H1 (cell line): ENCODE results near the gene TRAPPC6A. TPM values are rescaled to one million over a fixed set of nuclear protein-coding genes. Genes with fewer than 3 reads are reported as not detected.

Experiments used
- CTCF ChIA-PET: fragments of 300-600 bp; sonication (Branson Sonifier 250); formaldehyde crosslinking; loops from one replicate; lab custom pipeline; 2021; ENCODE audit not compliant: partially characterized antibody; lab: Charles Lee
- POLR2A ChIA-PET: fragments of 300-600 bp; sonication (Branson Sonifier 250); formaldehyde crosslinking; loops from one replicate; lab custom pipeline; 2021; ENCODE audit warnings: inconsistent platforms; ENCODE audit not compliant: partially characterized antibody; lab: Charles Lee
- DNase-seq, 2 experiments: peaks; one replicate each; pipeline versions ENCODE4 v3.0.0 to v3.0.0-alpha.2; 2010 to 2022; ENCODE audit warnings: low spot score in 2 of 2, low read depth in 1 of 2, mixed read lengths in 1 of 2
- FAIRE-seq: peaks from 2 replicates; lab custom pipeline; 2011; peaks lifted over from hg19 to GRCh38; lab: Jason Lieb, UNC
- H2AFZ ChIP-seq: 2 replicates; pipeline ENCODE4 v1.8.1; 2012; ENCODE audit warnings: low read length, inconsistent platforms
- H2AK5ac ChIP-seq: 2 replicates; pipeline ENCODE4 v1.6.1; 2013; ENCODE audit warnings: low read depth, low read length
- H2BK120ac ChIP-seq: replicated peaks from 2 replicates; pipeline ENCODE3; 2013; ENCODE audit warnings: low read depth, low read length, inconsistent platforms
- H2BK12ac ChIP-seq: 2 replicates; pipeline ENCODE4 v1.6.1; 2013; ENCODE audit warnings: low read depth, low read length
- H2BK15ac ChIP-seq: 2 replicates; pipeline ENCODE4 v1.6.1; 2013; ENCODE audit warnings: low read length
- H2BK20ac ChIP-seq: 2 replicates; pipeline ENCODE4 v1.6.1; 2013; ENCODE audit warnings: low read length
- H2BK5ac ChIP-seq: 2 replicates; pipeline ENCODE4 v1.6.1; 2013; ENCODE audit warnings: low read depth, low read length
- H3K14ac ChIP-seq: 2 replicates; pipeline ENCODE4 v1.6.1; 2013; ENCODE audit warnings: inconsistent platforms; ENCODE audit not compliant: insufficient read length
- H3K18ac ChIP-seq: 2 replicates; pipeline ENCODE4 v1.6.1; 2013; ENCODE audit warnings: low read length; ENCODE audit errors: extremely low read depth
- H3K23ac ChIP-seq: 2 replicates; pipeline ENCODE4 v1.6.1; 2013; ENCODE audit warnings: inconsistent platforms; ENCODE audit not compliant: insufficient read length
- H3K23me2 ChIP-seq: 2 replicates; pipeline ENCODE4 v1.6.1; 2013; ENCODE audit warnings: low read depth, low read length
- H3K27ac ChIP-seq: 2 replicates; pipeline ENCODE4 v1.6.1; 2011; ENCODE audit warnings: low read depth, low read length, inconsistent platforms
- H3K27me3 ChIP-seq, 4 experiments: replicated peaks in 1 of 4; 1 replicate in 1 of 4; 2 replicates in 3 of 4; pipeline versions ENCODE4 v1.6.1 to v1.8.1; 2011 to 2013; ENCODE audit warnings: low read length in 3 of 4, mild to moderate bottlenecking in 3 of 4, inconsistent platforms in 2 of 4, mixed read lengths in 2 of 4, moderate library complexity in 1 of 4; ENCODE audit not compliant: control insufficient read depth in 3 of 4, insufficient read depth in 3 of 4; ENCODE audit errors: extremely low read depth in 1 of 4
- H3K36me3 ChIP-seq, 4 experiments: 2 replicates each; pipeline versions ENCODE4 v1.6.1 to v1.8.1; 2011 to 2013; ENCODE audit warnings: mild to moderate bottlenecking in 4 of 4, low read length in 3 of 4, moderate library complexity in 2 of 4, control low read depth in 1 of 4, inconsistent platforms in 1 of 4; ENCODE audit not compliant: insufficient read depth in 4 of 4, control insufficient read depth in 2 of 4
- H3K4ac ChIP-seq: replicated peaks from 2 replicates; pipeline ENCODE3; 2013; ENCODE audit warnings: low read length, low read depth, mixed read lengths, inconsistent platforms; ENCODE audit not compliant: insufficient read length
- H3K4me1 ChIP-seq, 4 experiments: replicated peaks in 1 of 4; 1 replicate in 1 of 4; 2 replicates in 3 of 4; pipeline versions ENCODE4 v1.6.1 to v1.8.1; 2011 to 2013; ENCODE audit warnings: low read length in 3 of 4, inconsistent platforms in 2 of 4, mixed read lengths in 1 of 4; ENCODE audit not compliant: insufficient read depth in 4 of 4, control insufficient read depth in 3 of 4
- H3K4me2 ChIP-seq, 2 experiments: 2 replicates each; pipeline versions ENCODE4 v1.6.1 to v1.8.1; 2011 to 2013; ENCODE audit warnings: low read depth in 2 of 2, low read length in 2 of 2, control low read depth in 1 of 2, inconsistent platforms in 1 of 2, mild to moderate bottlenecking in 1 of 2; ENCODE audit not compliant: insufficient read depth in 1 of 2
- H3K4me3 ChIP-seq, 4 experiments: fragments of 200-600, 300-600 bp in 1 of 4; sonication (generic), shearing (Covaris generic), sonication (Bioruptor Twin) in 1 of 4; 2 replicates each; pipeline versions ENCODE4 v1.5.1 to v1.8.1; 2011 to 2016; ENCODE audit warnings: low read length in 4 of 4, low read depth in 3 of 4, control low read depth in 2 of 4, inconsistent platforms in 2 of 4, mild to moderate bottlenecking in 2 of 4, mixed read lengths in 1 of 4, moderate library complexity in 1 of 4; ENCODE audit not compliant: insufficient read depth in 2 of 4; ENCODE audit errors: extremely low read depth in 1 of 4
- H3K56ac ChIP-seq: replicated peaks from 2 replicates; pipeline ENCODE3; 2013; ENCODE audit warnings: low read depth, mild to moderate bottlenecking, mixed read lengths, low read length, inconsistent platforms; ENCODE audit not compliant: insufficient read length
- H3K79me1 ChIP-seq: 2 replicates; pipeline ENCODE4 v1.6.1; 2013; ENCODE audit warnings: low read depth, low read length, control low read depth
- H3K79me2 ChIP-seq, 2 experiments: 2 replicates each; pipeline versions ENCODE4 v1.6.1 to v1.8.1; 2012 to 2013; ENCODE audit warnings: low read length in 2 of 2, mild to moderate bottlenecking in 2 of 2, inconsistent platforms in 1 of 2; ENCODE audit not compliant: insufficient read depth in 2 of 2, control insufficient read depth in 1 of 2
- H3K9ac ChIP-seq, 4 experiments: replicated peaks in 1 of 4; 1 replicate in 1 of 4; 2 replicates in 3 of 4; pipeline versions ENCODE4 v1.6.1 to v1.8.1; 2011 to 2013; ENCODE audit warnings: low read depth in 3 of 4, low read length in 3 of 4, control low read depth in 2 of 4, mild to moderate bottlenecking in 2 of 4, moderate library complexity in 2 of 4, inconsistent platforms in 1 of 4; ENCODE audit errors: extremely low read depth in 1 of 4
- H3K9me3 ChIP-seq, 2 experiments: 2 replicates each; pipeline versions ENCODE4 v1.6.1 to v1.8.1; 2012 to 2013; ENCODE audit warnings: mild to moderate bottlenecking in 2 of 2, moderate library complexity in 2 of 2, control low read depth in 1 of 2, inconsistent platforms in 1 of 2, low read depth in 1 of 2, low read length in 1 of 2, mixed read lengths in 1 of 2; ENCODE audit not compliant: insufficient read depth in 2 of 2
- H4K20me1 ChIP-seq, 2 experiments: replicated peaks in 1 of 2; 2 replicates each; pipeline versions ENCODE3 to v1.8.1; 2011 to 2013; ENCODE audit warnings: inconsistent platforms in 2 of 2, low read length in 2 of 2, mild to moderate bottlenecking in 1 of 2; ENCODE audit not compliant: insufficient read depth in 2 of 2, control insufficient read depth in 1 of 2
- H4K5ac ChIP-seq: 2 replicates; pipeline ENCODE4 v1.6.1; 2013; ENCODE audit warnings: low read length, low read depth, mixed read lengths, inconsistent platforms; ENCODE audit not compliant: insufficient read length
- H4K8ac ChIP-seq: 2 replicates; pipeline ENCODE4 v1.8.0; 2013; ENCODE audit warnings: mild to moderate bottlenecking, moderate library complexity, low read length, inconsistent platforms; ENCODE audit not compliant: insufficient read depth; ENCODE audit errors: extremely low read depth
- H4K91ac ChIP-seq: replicated peaks from 2 replicates; pipeline ENCODE3; 2013; ENCODE audit warnings: low read length, mixed read lengths, inconsistent platforms; ENCODE audit not compliant: insufficient read length
- ATF3 ChIP-seq: IDR thresholded peaks from 2 replicates; pipeline ENCODE4 v1.6.1; 2011; ENCODE audit warnings: low read depth, mild to moderate bottlenecking, low read length; ENCODE audit not compliant: insufficient read depth
- EGR1 ChIP-seq: IDR thresholded peaks from 2 replicates; pipeline ENCODE4 v1.6.1; 2011; ENCODE audit warnings: low read depth, low read length, borderline replicate concordance
- JUN ChIP-seq: IDR thresholded peaks from 2 replicates; pipeline ENCODE4 v1.6.1; 2011; ENCODE audit warnings: low read depth, mild to moderate bottlenecking, improper control_type of control experiment, low read length
- PHF8 ChIP-seq: fragments of 200-600 bp; sonication (generic); conservative IDR thresholded peaks from 2 replicates; pipeline ENCODE4 v1.7.1; 2012; ENCODE audit warnings: low read depth, mild to moderate bottlenecking, inconsistent platforms, low read length, moderate library complexity
- SIRT6 ChIP-seq: IDR thresholded peaks from one replicate; pipeline ENCODE4 v1.7.1; 2012; ENCODE audit warnings: low read length, inconsistent platforms
- SP1 ChIP-seq: IDR thresholded peaks from 2 replicates; pipeline ENCODE4 v1.6.1; 2011; ENCODE audit warnings: low read depth, low read length
- YY1 ChIP-seq: IDR thresholded peaks from 2 replicates; pipeline ENCODE4 v1.6.1; 2011; ENCODE audit warnings: low read depth, mild to moderate bottlenecking, low read length
- WGBS, 2 experiments: shearing (Covaris generic) in 1 of 2; methylation state at CpG; one replicate each; pipeline versions ENCODE4 v1.1.6 to v1.1.7; 2013 to 2015; ENCODE audit warnings: low lambda C conversion rate in 2 of 2, mixed read lengths in 2 of 2, inconsistent platforms in 1 of 2, low coverage in 1 of 2, missing lambda C conversion rate in 1 of 2; ENCODE audit not compliant: insufficient replicate concordance in 2 of 2, insufficient coverage in 1 of 2, insufficient read length in 1 of 2; ENCODE audit errors: extremely low coverage in 1 of 2, missing lambda C conversion rate in 1 of 2; 5-methylcytosine and 5-hydroxymethylcytosine counted together
- polyA plus RNA-seq, 7 experiments: library from polyadenylated mRNA; depleted of rRNA in 3 of 7; stranded (reverse) in 5 of 7; unstranded in 2 of 7; fragments of >200 nt in 5 of 7; fragments of 200-250 nt in 2 of 7; gene quantifications; 1 replicate in 5 of 7; 2 replicates in 1 of 7; 4 replicates in 1 of 7; pipeline versions ENCODE4 v1.2.1 to v1.2.3, GENCODE V29; 2011 to 2013; ENCODE audit warnings: missing spikeins in 2 of 7, mixed read lengths in 2 of 7
- total RNA-seq: library from RNA; stranded (reverse); fragmentation: NEBNext Ultra II Directional; extraction: Animal tissue kit (Norgen Biotek cat#: 25700); gene quantifications from 2 replicates; pipeline ENCODE4 v1.2.1, GENCODE V29; 2021

The TRAPPC6A gene
- total and polyA plus RNA-seq, 2 of the 8 experiments (the other 6 are each of a cell fraction or from before 2014, with no cell fraction given): 31.8 to 130 TPM

GRCh38 chr19:45123440-45123850 lies 54.6 kb downstream of the TRAPPC6A start:
- Histone ChIP-seq H4K8ac (no peak overlapping the region), H2BK120ac (no peak overlapping the region), H3K23ac (no peak overlapping the region), H2AK5ac (no peak overlapping the region), H3K36me3 (no peaks in the 10 kb centered on the region), H2BK12ac (no peak overlapping the region), H3K4me3 (no peak overlapping the region), H3K56ac (no peak overlapping the region), H3K14ac (no peak overlapping the region), H3K9ac (no peak overlapping the region), H4K5ac (no peak overlapping the region), H2BK5ac (no peak overlapping the region), H2BK20ac (no peak overlapping the region), H4K20me1 (peaks cover 15 to 45% of the 10 kb centered on the region in 2 experiments), H3K4me1 (peaks cover 0 to 3% (median 0%) of the 10 kb centered on the region in 4 experiments; a peak in 4 of 7 replicates), H3K27ac (no peak overlapping the region), H2BK15ac (no peak overlapping the region), H3K9me3 (no peaks in the 10 kb centered on the region), H3K27me3 (no peaks in the 10 kb centered on the region), H4K91ac (no peak overlapping the region), H3K18ac (no peak overlapping the region), H3K79me2 (peaks cover 0 to 64% of the 10 kb centered on the region in 2 experiments; a peak in 2 of 4 replicates), H2AFZ (no peak overlapping the region), H3K23me2 (no peaks in the 10 kb centered on the region), H3K4me2 (no peak overlapping the region), H3K4ac (no peak overlapping the region), H3K79me1 (peaks cover 27% of the 10 kb centered on the region)
- 97% methylated on average over 9 of the region's 9 CpGs; no CpG with 5 or more reads in 1 of the 2 experiments for WGBS, 2 experiments
- no peak for TF ChIP-seq ATF3
- no peak for TF ChIP-seq YY1
- TF ChIP-seq EGR1: no peak
- TF ChIP-seq JUN: no peak
- no peak for TF ChIP-seq PHF8
- TF ChIP-seq SIRT6: no peak
- no peak for TF ChIP-seq SP1
- ChIA-PET CTCF (interaction anchor here (0.9 to 6.1 kb wide), 6 partner anchors 11 to 29 kb away, joined by 3 to 73 read pairs (median 36); no protein-coding TSS in a partner anchor), POLR2A (interaction anchor here (1.3 to 4.3 kb wide), 5 partner anchors 10 to 34 kb away, joined by 3 to 21 read pairs (median 8); partner anchors contain the start of gene PPP1R37)
- FAIRE-seq (no peak), DNase-seq (no peak)
